ENCODE results near the gene ZDHHC12.

GRCh38 chr9:128706671-128707381 is 17.1 kb downstream of the ZDHHC12 start:
- TF ChIP-seq ZFP3 (CRISPR knock-in tag; IDR thresholded peaks at IDR 0.05), result no peak
- TF ChIP-seq ZFP30 (CRISPR knock-in tag; IDR thresholded peaks at IDR 0.05), result no peak
- TF ChIP-seq CREB5 (CRISPR knock-in tag; IDR thresholded peaks at IDR 0.05; ENCODE audit: low read depth), result no peak
- TF ChIP-seq SNAI2 (CRISPR knock-in tag; IDR thresholded peaks at IDR 0.05), result no peak
- TF ChIP-seq ZNF565 (CRISPR knock-in tag; conservative IDR thresholded peaks at IDR 0.05; ENCODE audit: low read depth), result no peak

Measured in SK-N-SH treated with all-trans-retinoic acid at 6 μM for 48 hours (cell line).